HG03342 (cell line): ENCODE measurements around the gene CDY2B.
"Not testable (repeated sequence)": the region's sequence is repeated elsewhere in the genome, so short reads cannot be mapped to it uniquely, and the experiment has no call there.

Experiments used
- ATAC-seq: cut with Tn5 transposase; IDR thresholded peaks from one replicate; pipeline ENCODE4 v1.9.1; 2021; ENCODE audit warnings: mild to moderate bottlenecking, moderate library complexity; ENCODE audit not compliant: unreplicated experiment

CDY2B gene

GRCh38 chrY:17880120-17880519 is at the start of gene CDY2B:
Gene CDY2B, minus strand, starts transcription at chrY:17880220. Its CDS starts 328 bp downstream, at chrY:17879892.
- ATAC-seq, result not testable (repeated sequence)

- not testable (repeated sequence) for ATAC-seq
These were observed 28.0 kb upstream of the CDY2B start for GRCh38 chrY:17908009-17908408.

GRCh38 chrY:17907351-17907750 is 27.3 kb upstream of the CDY2B start:
- ATAC-seq, result not testable (repeated sequence)

- ATAC-seq, result not testable (repeated sequence)
These were observed 1.7 kb upstream of the CDY2B start for GRCh38 chrY:17881697-17882096.

GRCh38 chrY:17876767-17877166 is 3.3 kb downstream of the CDY2B start:
- ATAC-seq, result not testable (repeated sequence)

- ATAC-seq, result not testable (repeated sequence)
These were observed 4.6 kb downstream of the CDY2B start for GRCh38 chrY:17875401-17875800.

GRCh38 chrY:17871194-17871903 is 8.7 kb downstream of the CDY2B start:
- not testable (repeated sequence) for ATAC-seq

GRCh38 chrY:17870737-17871136 is 9.3 kb downstream of the CDY2B start:
- ATAC-seq, result not testable (repeated sequence)

GRCh38 chrY:17867850-17868249 is 12.2 kb downstream of the CDY2B start:
- not testable (repeated sequence) for ATAC-seq

- ATAC-seq, result not testable (repeated sequence)
These were observed 19.4 kb downstream of the CDY2B start for GRCh38 chrY:17860634-17861033.

- not testable (repeated sequence) for ATAC-seq
These were observed 22.8 kb downstream of the CDY2B start for GRCh38 chrY:17856963-17857848.

GRCh38 chrY:17856508-17856907 is 23.5 kb downstream of the CDY2B start:
- ATAC-seq, result not testable (repeated sequence)

- not testable (repeated sequence) for ATAC-seq
These were observed 30.9 kb downstream of the CDY2B start for GRCh38 chrY:17849131-17849530.

GRCh38 chrY:17832149-17832548 is 47.9 kb downstream of the CDY2B start:
- ATAC-seq, result not testable (repeated sequence)
